HEK293 (cell line): ENCODE results near the gene GTF3C1.

Experiments
- CTCF ChIP-seq: fragments of 450-650 bp; formaldehyde crosslinking; IDR thresholded peaks from 2 replicates; pipeline ENCODE4 v1.5.1; 2016; ENCODE audit warnings: missing biosample characterization, missing genetic modification characterization
- PATZ1 ChIP-seq: fragments of 450-650 bp; formaldehyde crosslinking; IDR thresholded peaks from 2 replicates; pipeline ENCODE4 v1.5.1; 2016; ENCODE audit warnings: missing biosample characterization, missing genetic modification characterization
- ZNF133 ChIP-seq: fragments of 450-650 bp; formaldehyde crosslinking; IDR thresholded peaks from 2 replicates; pipeline ENCODE4 v1.5.1; 2016; ENCODE audit warnings: missing biosample characterization, missing genetic modification characterization
- ZNF138 ChIP-seq: fragments of 450-650 bp; formaldehyde crosslinking; IDR thresholded peaks from 2 replicates; pipeline ENCODE4 v1.5.1; 2016; ENCODE audit warnings: missing biosample characterization, missing genetic modification characterization, borderline replicate concordance
- ZNF561 ChIP-seq: fragments of 450-650 bp; IDR thresholded peaks from 2 replicates; pipeline ENCODE4 v1.5.1; 2018; ENCODE audit warnings: missing biosample characterization, missing genetic modification characterization, borderline replicate concordance
- ZNF629 ChIP-seq: fragments of 450-650 bp; formaldehyde crosslinking; IDR thresholded peaks from 2 replicates; pipeline ENCODE4 v1.5.1; 2017; ENCODE audit warnings: missing biosample characterization, missing genetic modification characterization

- TF ChIP-seq ZNF138 (tag by site-specific recombination) (no peak), ZNF629 (tag by site-specific recombination) (no peak), ZNF133 (no peak), CTCF (no peak), PATZ1 (tag by site-specific recombination) (no peak), ZNF561 (no peak)
These were observed 11.2 kb downstream of the GTF3C1 start for GRCh38 chr16:27538528-27538927.
